GM21717 (cell line): ENCODE results near the gene C13orf42.

Experiments used
- ATAC-seq: cut with Tn5 transposase; IDR thresholded peaks from one replicate; pipeline ENCODE4 v1.9.1; 2021; ENCODE audit warnings: mild to moderate bottlenecking, moderate library complexity; ENCODE audit not compliant: unreplicated experiment

The C13orf42 gene

DNA sequence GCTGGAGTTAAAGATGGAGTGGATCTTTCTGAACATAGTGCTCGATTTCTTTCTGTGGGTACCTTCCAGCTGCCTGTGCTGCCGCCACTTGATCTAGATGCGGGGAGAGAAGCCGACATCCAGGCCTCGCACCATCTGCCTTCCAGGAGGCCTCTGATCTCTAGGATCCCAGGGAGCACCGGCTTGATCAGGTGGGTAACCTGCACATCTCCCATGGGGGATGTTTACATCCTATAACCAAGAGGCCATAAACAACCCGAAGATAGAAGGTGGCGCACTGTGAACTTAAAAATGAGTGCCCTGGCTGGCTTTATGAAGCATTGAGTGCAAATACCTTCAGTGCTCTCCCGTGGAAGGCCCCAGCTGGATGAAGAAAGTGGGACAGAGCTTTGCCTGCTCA is at the start of gene C13orf42:
Gene C13orf42 (minus strand): TSS at position 101 of the 400 bp plus-strand sequence. CDS start 65 bp downstream, at position 36.
- no peak for ATAC-seq

GRCh38 chr13:51158880-51159518 is 47.9 kb upstream of the C13orf42 start:
- ATAC-seq: no peak

DNA sequence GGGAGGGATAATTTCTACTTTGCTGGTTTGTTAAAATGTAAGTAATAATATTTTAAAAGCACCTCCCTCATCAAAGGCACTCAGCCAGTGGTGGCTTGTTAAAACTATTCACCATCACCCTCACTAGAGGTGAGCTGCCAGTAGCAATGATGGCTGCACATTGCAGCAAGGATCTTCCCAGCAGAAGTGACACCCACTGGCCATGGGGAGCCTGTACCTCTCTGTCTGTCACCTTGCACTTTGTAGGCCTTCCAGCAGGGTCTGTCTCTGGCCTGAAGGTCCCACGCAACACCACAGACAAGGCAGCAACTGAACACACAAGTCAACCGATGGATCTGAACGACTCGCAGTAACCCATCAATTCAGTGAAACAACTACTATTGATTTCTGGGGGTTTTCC is 47.3 kb upstream of the C13orf42 start:
- ATAC-seq: no peak

- no peak for ATAC-seq
Measured at GRCh38 chr13:51156648-51157047, 45.6 kb upstream of the C13orf42 start.

GRCh38 chr13:51155776-51156515 is 44.9 kb upstream of the C13orf42 start:
- ATAC-seq: no peak

DNA sequence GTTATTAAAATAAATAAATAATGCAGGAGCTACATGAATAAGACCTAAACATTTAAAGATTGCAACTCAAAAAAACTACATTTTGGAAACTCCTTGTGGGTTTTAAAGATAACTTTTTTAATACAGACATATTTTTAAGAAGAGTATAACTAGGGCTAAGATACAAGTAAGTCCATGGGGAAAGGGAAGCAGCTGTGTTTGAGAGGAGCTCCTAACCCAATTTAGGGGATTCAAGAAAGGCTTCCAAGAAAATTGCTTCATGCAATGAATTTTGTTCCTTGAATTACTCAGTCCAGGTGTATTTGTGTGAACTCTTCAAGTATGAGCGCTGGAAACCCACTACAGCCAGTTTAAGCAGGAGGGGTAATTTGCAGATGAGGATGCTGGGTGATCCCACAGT is 44.1 kb upstream of the C13orf42 start:
- ATAC-seq: no peak

- no peak for ATAC-seq
Measured at GRCh38 chr13:51154029-51154555, 43.0 kb upstream of the C13orf42 start.

- ATAC-seq: no peak
Measured at GRCh38 chr13:51153527-51153926, 42.5 kb upstream of the C13orf42 start.

GRCh38 chr13:51152701-51153100 is 41.6 kb upstream of the C13orf42 start:
- ATAC-seq: no peak

DNA sequence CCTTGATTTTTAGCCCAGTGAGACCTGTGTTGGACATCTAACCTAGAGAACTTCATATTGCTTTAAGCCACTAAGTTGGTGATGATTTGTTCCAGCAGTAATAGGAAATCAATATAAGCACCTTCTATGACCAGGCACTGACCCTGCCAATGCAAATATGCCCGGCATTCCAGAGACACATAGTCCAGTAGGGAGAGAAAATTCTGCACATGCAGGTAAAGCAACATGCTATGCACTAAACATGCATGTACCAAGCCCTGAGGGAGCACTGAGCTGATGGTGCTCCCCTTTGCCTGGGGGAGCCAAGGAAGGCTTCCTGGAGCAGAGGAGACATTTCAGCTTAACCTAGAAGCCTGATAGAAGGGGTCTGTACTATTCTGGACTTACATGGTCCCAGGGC is 40.4 kb upstream of the C13orf42 start:
- no peak for ATAC-seq

DNA sequence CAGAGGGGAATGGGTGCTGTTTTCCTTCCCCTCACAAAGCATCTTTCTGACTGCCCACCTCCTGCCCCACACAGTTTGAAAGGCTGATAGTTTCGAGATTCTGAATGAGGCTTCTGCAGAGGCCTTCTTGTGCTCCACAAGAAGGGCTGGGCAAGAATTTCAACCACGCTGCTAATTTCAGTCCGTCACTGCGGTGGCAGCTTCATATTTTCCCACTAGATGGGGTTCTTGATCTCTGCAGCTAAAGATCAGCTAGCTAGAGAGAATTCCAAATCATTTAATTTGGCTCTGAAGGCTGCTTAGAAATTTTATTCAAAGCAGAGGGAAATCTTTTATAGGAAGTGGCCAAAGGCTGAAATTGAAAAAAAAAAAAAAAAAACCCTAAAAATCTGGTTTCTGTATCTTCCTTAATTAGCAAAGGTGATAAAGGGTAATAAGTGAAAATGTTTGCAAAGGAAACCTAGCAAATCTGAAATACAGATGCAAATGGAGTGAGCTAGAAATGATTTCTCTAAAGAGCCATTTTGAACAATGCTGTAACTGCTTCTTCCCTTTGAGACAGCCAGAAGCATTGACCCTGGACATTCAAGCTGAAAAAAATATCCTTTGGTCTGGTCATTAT is 38.0 kb upstream of the C13orf42 start:
- no peak for ATAC-seq

- no peak for ATAC-seq
Measured at GRCh38 chr13:51148223-51148951, 37.3 kb upstream of the C13orf42 start.

- ATAC-seq: no peak
Measured at GRCh38 chr13:51147732-51148131, 36.7 kb upstream of the C13orf42 start.

GRCh38 chr13:51146667-51147066 is 35.6 kb upstream of the C13orf42 start:
- ATAC-seq: no peak

DNA sequence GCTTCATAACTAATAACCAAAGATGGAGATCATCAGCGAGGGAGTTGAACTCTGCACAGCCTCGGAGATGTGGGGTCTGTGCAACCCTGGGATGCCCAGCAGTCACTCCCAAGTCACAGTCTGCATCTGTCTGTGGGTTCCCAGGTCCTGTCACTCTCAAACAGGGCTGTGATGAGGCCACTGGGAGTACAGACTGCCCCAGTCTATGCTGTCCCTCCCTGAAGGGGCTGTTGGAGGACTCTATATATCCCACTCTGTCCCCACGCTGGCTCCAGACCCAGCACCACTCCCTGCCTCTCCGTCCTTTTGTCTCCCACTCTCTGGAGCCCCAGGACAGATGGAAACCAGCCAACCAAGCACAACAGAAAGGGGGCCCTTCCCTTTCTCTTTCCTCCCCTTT is 26.2 kb upstream of the C13orf42 start:
- ATAC-seq: no peak

DNA sequence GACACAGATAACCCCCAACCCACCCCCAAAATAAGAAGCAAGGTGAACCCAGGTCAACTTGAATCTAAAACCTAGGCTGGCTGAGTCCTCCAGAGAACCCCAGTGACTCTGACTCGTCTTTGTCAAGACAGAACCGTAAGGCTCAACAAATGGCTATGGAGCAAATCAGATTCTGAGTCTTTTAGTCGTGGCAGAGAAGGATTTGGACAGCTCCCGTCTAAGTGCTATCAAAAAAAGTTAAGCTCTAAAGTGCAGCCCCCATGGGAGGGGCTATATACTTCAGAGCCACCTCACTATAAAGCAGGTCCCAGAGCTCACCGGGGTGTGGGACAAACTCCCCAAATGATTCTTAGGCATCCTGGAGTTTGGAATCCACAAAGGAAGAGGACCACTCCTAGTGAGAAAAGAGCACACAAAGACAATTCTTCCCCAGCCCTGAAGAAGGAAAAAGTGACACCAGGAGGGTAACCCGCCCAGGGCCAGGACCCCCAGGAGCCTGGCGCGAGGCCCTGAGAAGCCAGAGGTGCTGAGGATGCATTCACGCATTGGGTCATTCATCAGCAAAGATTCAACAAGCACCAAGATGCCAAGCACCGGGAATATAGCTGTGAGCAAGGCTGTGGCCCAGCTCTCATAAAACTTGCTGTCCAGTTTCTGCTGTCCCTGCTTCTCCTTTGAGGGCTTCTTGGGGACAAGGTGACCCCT is 25.4 kb upstream of the C13orf42 start:
- no peak for ATAC-seq

DNA sequence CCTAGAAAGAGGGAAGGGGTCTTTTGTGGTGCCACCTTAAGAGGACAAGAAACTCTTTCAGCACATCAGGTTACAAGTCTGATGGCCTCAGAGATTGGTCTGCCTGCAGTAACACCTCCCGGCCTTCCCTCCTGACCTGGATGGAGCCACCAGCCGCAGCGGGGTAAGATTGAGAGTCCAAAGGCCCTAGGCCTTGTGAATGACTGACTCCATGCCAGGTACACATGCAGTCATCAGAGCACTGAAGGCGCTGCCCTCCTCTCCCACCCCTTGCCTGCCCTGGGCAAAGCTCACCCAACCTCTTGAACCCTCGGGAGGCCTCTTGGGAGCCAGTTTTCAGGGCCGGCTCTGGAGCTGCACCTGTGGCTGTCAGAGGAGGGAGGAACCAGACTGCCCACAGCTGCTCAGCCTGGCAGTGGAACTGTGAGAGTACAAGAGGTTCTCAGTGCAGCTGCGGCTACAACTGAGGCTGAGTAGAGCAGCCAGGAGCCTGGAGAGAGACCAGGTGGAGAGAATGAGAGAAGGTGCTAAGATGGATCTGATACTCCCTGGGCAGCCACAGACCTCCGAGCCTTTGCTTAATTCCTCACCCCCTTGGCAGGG is 23.8 kb upstream of the C13orf42 start:
- ATAC-seq: no peak

GRCh38 chr13:51130348-51130747 is 19.3 kb upstream of the C13orf42 start:
- ATAC-seq: no peak

- ATAC-seq: peak; percentile 64
Measured at GRCh38 chr13:51125495-51126226, 14.6 kb upstream of the C13orf42 start.
